Sigmoid colon (tissue), 4 donors: ENCODE data around the gene TRIM75.

Experiments used
- CTCF ChIP-seq, 4 experiments: fragments of 450-650 bp in 3 of 4; fragments of 200-600 bp in 1 of 4; IDR thresholded peaks; one replicate each; pipeline ENCODE4 v1.5.1; 2016 to 2019; ENCODE audit warnings: antibody characterized with exemption in 4 of 4, mild to moderate bottlenecking in 3 of 4, moderate library complexity in 2 of 4
- POLR2A ChIP-seq, 2 donors: fragments of 450-650 bp; IDR thresholded peaks; one replicate each; pipeline ENCODE4 v1.6.1; 2016; ENCODE audit warnings: antibody characterized with exemption in 2 of 2, mild to moderate bottlenecking in 2 of 2, moderate library complexity in 2 of 2
- POLR2AphosphoS5 ChIP-seq, 4 donors: sonication (generic); formaldehyde crosslinking; IDR thresholded peaks; one replicate each; pipeline ENCODE4 v1.6.1; 2017; ENCODE audit warnings: antibody characterized with exemption in 4 of 4

- no peak for TF ChIP-seq POLR2A (IDR thresholded peaks at IDR 0.05)
- TF ChIP-seq POLR2AphosphoS5 (IDR thresholded peaks at IDR 0.05): no peak
- no peak for TF ChIP-seq CTCF (IDR thresholded peaks at IDR 0.05)
Observed at GRCh38 chr4:165016971-165017370, 36.7 kb upstream of the TRIM75 start.
